ENCODE results near the gene AP5Z1. TPM values are rescaled to one million over a fixed set of nuclear protein-coding genes. Genes with fewer than 3 reads are reported as not detected.

Gene AP5Z1
- total RNA-seq, 4 donors from 2014 or later = 19.7 to 35.4 (median 25.4) TPM

DNA sequence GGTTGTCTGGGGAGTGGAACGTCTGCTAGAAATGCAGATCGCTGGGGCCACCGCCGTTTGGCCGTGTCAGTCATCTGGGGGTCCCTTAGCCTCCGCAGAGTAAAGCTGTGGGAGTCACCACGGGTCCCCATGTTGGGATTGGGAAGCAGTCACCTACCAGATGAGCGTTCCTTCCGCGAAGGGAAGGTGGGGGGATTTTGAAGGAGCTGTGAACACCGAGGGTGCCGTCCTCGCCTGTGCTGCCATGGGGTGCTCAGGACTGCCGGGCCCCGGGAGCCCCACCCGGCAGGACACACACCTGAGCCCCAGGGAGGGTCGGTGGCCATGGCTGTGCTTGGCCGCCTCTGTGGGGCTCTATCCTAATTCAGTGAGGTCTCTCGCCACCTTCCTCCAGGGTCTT lies 46.2 kb upstream of the AP5Z1 start:
- Histone ChIP-seq H3K9me3 (no peaks in the 10 kb centered on the region), H3K27me3 (no peaks in the 10 kb centered on the region), H3K36me3 (no peaks in the 10 kb centered on the region), H3K27ac (no peak overlapping the region), H3K4me3 (replicated peaks in 1 of 3) (no peak overlapping the region), H3K4me1 (peaks cover 8 to 22% of the 10 kb centered on the region in 2 donors)
- no peak for DNase-seq
- 93 to 97% methylated on average over 12 to 17 of the region's 19 CpGs for WGBS, 2 donors
- intact Hi-C loops (cut with DNase I) = no loop called here
- no peak for TF ChIP-seq POLR2A (IDR thresholded peaks at IDR 0.05)
- TF ChIP-seq, protein P1, sequence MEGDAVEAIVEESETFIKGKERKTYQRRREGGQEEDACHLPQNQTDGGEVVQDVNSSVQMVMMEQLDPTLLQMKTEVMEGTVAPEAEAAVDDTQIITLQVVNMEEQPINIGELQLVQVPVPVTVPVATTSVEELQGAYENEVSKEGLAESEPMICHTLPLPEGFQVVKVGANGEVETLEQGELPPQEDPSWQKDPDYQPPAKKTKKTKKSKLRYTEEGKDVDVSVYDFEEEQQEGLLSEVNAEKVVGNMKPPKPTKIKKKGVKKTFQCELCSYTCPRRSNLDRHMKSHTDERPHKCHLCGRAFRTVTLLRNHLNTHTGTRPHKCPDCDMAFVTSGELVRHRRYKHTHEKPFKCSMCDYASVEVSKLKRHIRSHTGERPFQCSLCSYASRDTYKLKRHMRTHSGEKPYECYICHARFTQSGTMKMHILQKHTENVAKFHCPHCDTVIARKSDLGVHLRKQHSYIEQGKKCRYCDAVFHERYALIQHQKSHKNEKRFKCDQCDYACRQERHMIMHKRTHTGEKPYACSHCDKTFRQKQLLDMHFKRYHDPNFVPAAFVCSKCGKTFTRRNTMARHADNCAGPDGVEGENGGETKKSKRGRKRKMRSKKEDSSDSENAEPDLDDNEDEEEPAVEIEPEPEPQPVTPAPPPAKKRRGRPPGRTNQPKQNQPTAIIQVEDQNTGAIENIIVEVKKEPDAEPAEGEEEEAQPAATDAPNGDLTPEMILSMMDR (IDR thresholded peaks at IDR 0.05) = no peak

DNA sequence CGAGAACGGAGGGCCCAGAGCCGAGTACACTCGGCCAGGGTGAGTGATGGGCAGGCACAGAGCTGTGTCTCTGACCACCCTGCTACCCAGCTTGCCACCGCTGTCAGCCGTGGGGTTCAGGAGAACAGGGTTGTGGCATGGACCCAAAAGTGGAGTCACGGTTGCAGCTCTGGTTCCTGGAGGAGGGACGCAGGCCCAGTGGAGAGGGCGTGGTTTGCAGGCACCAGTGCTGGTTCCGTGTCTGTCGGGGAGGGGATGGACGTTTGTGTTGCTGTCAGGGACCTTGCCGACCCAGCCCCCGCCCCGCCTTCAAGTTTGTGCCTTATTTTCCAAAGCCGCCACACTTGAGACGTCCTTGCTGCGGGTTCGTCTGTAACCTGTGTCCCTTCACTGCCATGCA lies 45.1 kb upstream of the AP5Z1 start:
- Histone ChIP-seq H3K9me3 (no peaks in the 10 kb centered on the region), H3K36me3 (no peaks in the 10 kb centered on the region), H3K4me1 (peaks cover 0 to 15% of the 10 kb centered on the region in 2 donors), H3K27me3 (no peaks in the 10 kb centered on the region), H3K27ac (no peak overlapping the region), H3K4me3 (replicated peaks in 1 of 3) (no peak overlapping the region)
- 84% methylated on average over 10 to 19 of the region's 19 CpGs for WGBS, 2 donors
- no peak for DNase-seq
- TF ChIP-seq, protein P1 (IDR thresholded peaks at IDR 0.05) = no peak
- no peak for TF ChIP-seq POLR2A (IDR thresholded peaks at IDR 0.05)
- intact Hi-C loops (cut with DNase I) = no loop called here

DNA sequence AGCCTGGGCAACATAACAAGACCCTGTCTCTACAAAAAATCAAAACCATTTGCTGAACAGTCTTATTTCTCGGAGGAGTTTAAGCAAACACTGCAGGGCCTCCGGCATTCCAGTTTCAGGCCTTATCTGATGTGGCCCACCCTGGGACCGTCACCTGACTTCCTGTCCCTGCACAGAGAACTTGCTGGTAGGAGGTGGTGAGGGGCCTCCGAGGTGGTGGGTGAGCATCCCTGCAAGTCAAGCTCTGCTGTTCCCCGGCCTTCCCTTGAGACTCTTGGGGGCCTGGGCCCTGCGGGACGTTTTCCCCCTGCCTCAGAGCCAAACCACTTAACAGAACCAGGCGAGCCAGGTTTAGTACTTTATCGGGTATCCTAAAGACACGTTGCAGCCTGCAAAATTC lies 44.5 kb upstream of the AP5Z1 start:
- Histone ChIP-seq H3K27me3 (no peaks in the 10 kb centered on the region), H3K9me3 (no peaks in the 10 kb centered on the region), H3K27ac (no peak overlapping the region), H3K36me3 (no peaks in the 10 kb centered on the region), H3K4me1 (peaks cover 0 to 11% of the 10 kb centered on the region in 2 donors), H3K4me3 (replicated peaks in 1 of 3) (no peak overlapping the region)
- WGBS, 2 donors = 75 to 83% methylated on average over 9 to 10 of the region's 10 CpGs
- intact Hi-C loops (cut with DNase I) = no loop called here
- TF ChIP-seq POLR2A (IDR thresholded peaks at IDR 0.05) = no peak
- TF ChIP-seq, protein P1 (IDR thresholded peaks at IDR 0.05) = no peak
- no peak for DNase-seq

DNA sequence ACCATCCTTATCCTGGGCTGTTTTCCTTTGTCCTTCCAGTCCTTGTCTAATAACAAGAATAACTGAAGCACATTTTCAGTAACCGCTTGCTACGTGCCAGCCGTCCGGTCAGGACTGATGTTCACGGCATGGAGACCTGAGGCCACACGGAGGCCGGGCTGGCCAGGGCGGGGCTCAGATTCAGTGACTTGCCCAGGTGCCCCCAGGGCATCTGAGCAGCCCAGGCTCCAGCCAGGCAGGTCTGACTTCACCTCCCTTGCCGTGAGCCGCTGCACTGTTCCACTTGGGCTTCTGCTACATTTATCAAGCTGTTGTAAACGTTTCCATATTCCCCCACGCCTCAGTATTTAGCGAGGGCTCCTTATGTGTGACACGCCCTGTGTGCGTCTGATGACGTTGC lies 43.6 kb upstream of the AP5Z1 start:
- no peak for DNase-seq
- no peaks in the 10 kb centered on the region for H3K9me3 ChIP-seq
- no peaks in the 10 kb centered on the region for H3K27me3 ChIP-seq
- 95 to 96% methylated on average over 16 of the region's 16 CpGs for WGBS, 2 donors
- no peak overlapping the region for H3K27ac ChIP-seq
- no peak for TF ChIP-seq POLR2A (IDR thresholded peaks at IDR 0.05)
- TF ChIP-seq, protein P1 (IDR thresholded peaks at IDR 0.05) = no peak
- no peaks in the 10 kb centered on the region for H3K36me3 ChIP-seq
- H3K4me3 ChIP-seq (replicated peaks in 1 of 3) = no peak overlapping the region
- intact Hi-C loops (cut with DNase I) = no loop called here
- peaks cover 0 to 6% of the 10 kb centered on the region in 2 donors for H3K4me1 ChIP-seq

DNA sequence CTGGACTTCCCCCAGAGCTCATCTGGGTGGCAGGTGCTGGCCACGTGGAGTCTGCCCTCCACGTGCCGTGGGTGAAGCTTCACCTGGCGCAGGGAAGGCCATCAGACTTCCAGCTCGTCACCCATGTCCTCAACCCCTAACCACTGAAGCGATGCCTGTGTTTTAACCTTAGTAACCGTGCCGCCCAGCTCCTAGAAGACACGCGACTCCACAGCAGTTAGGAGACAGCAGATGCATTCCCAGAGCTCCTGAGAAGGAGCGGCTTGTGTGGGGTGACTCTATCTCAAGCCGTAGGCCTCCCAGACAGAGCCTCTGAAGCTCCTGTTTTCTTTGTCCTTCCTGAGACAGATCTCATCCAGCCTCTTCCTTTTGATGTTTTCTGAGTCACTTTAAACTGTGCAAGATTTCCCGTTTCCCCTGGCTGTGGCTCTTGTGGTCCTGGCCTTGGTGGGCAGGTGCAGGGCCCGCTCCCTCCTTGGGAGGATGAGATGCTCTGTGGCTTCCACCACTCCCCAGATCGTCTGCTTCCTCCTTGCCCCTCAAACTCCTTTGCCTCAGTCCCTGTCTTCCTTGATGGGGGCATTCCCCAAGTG lies 41.4 kb upstream of the AP5Z1 start:
- no peak for DNase-seq
- no peak for TF ChIP-seq POLR2A (IDR thresholded peaks at IDR 0.05)
- TF ChIP-seq, protein P1 (IDR thresholded peaks at IDR 0.05) = no peak
- H3K4me3 ChIP-seq (replicated peaks in 1 of 3) = no peak overlapping the region
- no peaks in the 10 kb centered on the region for H3K27me3 ChIP-seq
- H3K4me1 ChIP-seq = peaks cover 5 to 17% of the 10 kb centered on the region in 2 donors
- WGBS, 2 donors = 89 to 90% methylated on average over 15 of the region's 15 CpGs
- intact Hi-C loops (cut with DNase I) = no loop called here
- H3K36me3 ChIP-seq = no peaks in the 10 kb centered on the region
- H3K27ac ChIP-seq = no peak overlapping the region
- no peaks in the 10 kb centered on the region for H3K9me3 ChIP-seq
